PC-3 (cell line): ENCODE data around the gene KRTAP12-4. TPM values are rescaled to one million over a fixed set of nuclear protein-coding genes. Genes with fewer than 3 reads are reported as not detected.
"Not testable (repeated sequence)": the region's sequence is repeated elsewhere in the genome, so short reads cannot be mapped to it uniquely, and the experiment has no call there.

Source experiments
- ATAC-seq: fragments of 200-7000 bp; cut with Tn5 transposase; 2 replicates; pipeline ENCODE4 v1.9.1; 2020; ENCODE audit warnings: mild to moderate bottlenecking, moderate library complexity
- BruUV-seq: library from RNA; stranded (reverse); fragments of 400-500 nt; replicated peaks from 2 replicates; lab custom pipeline; 2021; lab: Mats Ljungman, UMichigan
- CTCF ChIA-PET: fragments of 300-600 bp; sonication (Branson Sonifier 250); formaldehyde crosslinking; loops from one replicate; lab custom pipeline; 2022; ENCODE audit warnings: antibody characterized with exemption; lab: Charles Lee
- POLR2A ChIA-PET: fragments of 300-600 bp; sonication (Branson Sonifier 250); formaldehyde crosslinking; loops from one replicate; lab custom pipeline; 2022; ENCODE audit warnings: antibody characterized with exemption; ENCODE audit not compliant: unreplicated experiment; lab: Charles Lee
- DNase-seq: peaks from one replicate; pipeline ENCODE4 v3.0.0-alpha.2; 2015
- H2AFZ ChIP-seq: fragments of 300-600 bp; sonication (generic); 2 replicates; pipeline ENCODE4 v1.6.0; 2016; ENCODE audit warnings: antibody characterized with exemption, low read length
- H3F3A ChIP-seq: fragments of 300-600 bp; sonication (generic); one replicate; pipeline ENCODE4 v1.6.0; 2017; ENCODE audit warnings: antibody characterized with exemption, low read length, control low read depth, mild to moderate bottlenecking; ENCODE audit not compliant: unreplicated experiment
- H3K27ac ChIP-seq: fragments of 300-600 bp; sonication (generic); 2 replicates; pipeline ENCODE4 v1.5.1; 2016; ENCODE audit warnings: mild to moderate bottlenecking, low read length
- H3K27me3 ChIP-seq: fragments of 300-600 bp; sonication (generic); 2 replicates; pipeline ENCODE4 v1.6.1; 2016; ENCODE audit warnings: low read length, mixed read lengths
- H3K36me3 ChIP-seq: fragments of 300-600 bp; sonication (generic); 2 replicates; pipeline ENCODE4 v1.6.1; 2016; ENCODE audit warnings: low read depth, mixed run types, low read length, mixed read lengths
- H3K4me1 ChIP-seq: fragments of 300-600 bp; sonication (generic); 2 replicates; pipeline ENCODE4 v1.5.1; 2016; ENCODE audit warnings: low read length; ENCODE audit not compliant: insufficient read depth
- H3K4me2 ChIP-seq: fragments of 300-600 bp; sonication (generic); 2 replicates; pipeline ENCODE4 v1.6.0; 2016; ENCODE audit warnings: low read length
- H3K4me3 ChIP-seq: fragments of 300-600 bp; sonication (generic); 2 replicates; pipeline ENCODE4 v1.5.1; 2016; ENCODE audit warnings: mild to moderate bottlenecking, low read length, mixed read lengths
- H3K79me2 ChIP-seq: fragments of 300-600 bp; sonication (generic); 2 replicates; pipeline ENCODE4 v1.6.1; 2017; ENCODE audit warnings: low read length, mixed read lengths
- H3K9ac ChIP-seq: fragments of 300-600 bp; sonication (generic); 2 replicates; pipeline ENCODE4 v1.6.0; 2016; ENCODE audit warnings: mild to moderate bottlenecking, low read length
- H3K9me2 ChIP-seq: fragments of 300-600 bp; sonication (generic); replicated peaks from 2 replicates; pipeline ENCODE4 v1.6.1; 2016; ENCODE audit warnings: mixed run types, low read length, mixed read lengths
- H3K9me3 ChIP-seq: fragments of 300-600 bp; sonication (generic); 2 replicates; pipeline ENCODE4 v1.6.1; 2016; ENCODE audit warnings: low read length, mixed read lengths
- H4K20me1 ChIP-seq: fragments of 300-600 bp; sonication (generic); 2 replicates; pipeline ENCODE4 v1.6.1; 2016; ENCODE audit warnings: low read length, mixed read lengths
- EZH2 ChIP-seq: fragments of 300-600 bp; sonication (generic); IDR thresholded peaks from one replicate; pipeline ENCODE4 v1.6.1; 2017; ENCODE audit warnings: antibody characterized with exemption, mild to moderate bottlenecking, low read length; ENCODE audit not compliant: unreplicated experiment
- EZH2phosphoT487 ChIP-seq: fragments of 300-600 bp; sonication (generic); IDR thresholded peaks from 2 replicates; pipeline ENCODE4 v1.6.1; 2018; ENCODE audit warnings: mild to moderate bottlenecking, antibody characterized with exemption, low read length, borderline replicate concordance
- intact Hi-C: fragments of 100-400 bp; cut with micrococcal nuclease; formaldehyde crosslinking; loops from 2 replicates; pipeline ENCODE4 v1.9.0; 2023
- total RNA-seq: library from RNA; depleted of rRNA; stranded (reverse); fragments of >200 nt; gene quantifications from 2 replicates; pipeline ENCODE4 v1.2.3, GENCODE V29; 2014
- TF ChIP-seq, protein P1 (sequence below): fragments of 300-600 bp; sonication (generic); conservative IDR thresholded peaks from 2 replicates; pipeline ENCODE4 v1.5.1; 2017; ENCODE audit warnings: antibody characterized with exemption, low read depth, mild to moderate bottlenecking, low read length

Gene KRTAP12-4
- total RNA-seq, 1 experiment from 2014 or later = not detected

GRCh38 chr21:44611551-44611950 lies 42.9 kb downstream of the KRTAP12-4 start:
- no peaks in the 10 kb centered on the region for H3K4me1 ChIP-seq
- DNase-seq (no peak), ATAC-seq (no peak)
- no peak overlapping the region for H3K9ac ChIP-seq
- ChIA-PET CTCF (no interaction called here), POLR2A (no interaction called here)
- no peak overlapping the region for H3K4me3 ChIP-seq
- no peaks in the 10 kb centered on the region for H3K36me3 ChIP-seq
- BruUV-seq = no TSS peak
- TF ChIP-seq, protein P1, sequence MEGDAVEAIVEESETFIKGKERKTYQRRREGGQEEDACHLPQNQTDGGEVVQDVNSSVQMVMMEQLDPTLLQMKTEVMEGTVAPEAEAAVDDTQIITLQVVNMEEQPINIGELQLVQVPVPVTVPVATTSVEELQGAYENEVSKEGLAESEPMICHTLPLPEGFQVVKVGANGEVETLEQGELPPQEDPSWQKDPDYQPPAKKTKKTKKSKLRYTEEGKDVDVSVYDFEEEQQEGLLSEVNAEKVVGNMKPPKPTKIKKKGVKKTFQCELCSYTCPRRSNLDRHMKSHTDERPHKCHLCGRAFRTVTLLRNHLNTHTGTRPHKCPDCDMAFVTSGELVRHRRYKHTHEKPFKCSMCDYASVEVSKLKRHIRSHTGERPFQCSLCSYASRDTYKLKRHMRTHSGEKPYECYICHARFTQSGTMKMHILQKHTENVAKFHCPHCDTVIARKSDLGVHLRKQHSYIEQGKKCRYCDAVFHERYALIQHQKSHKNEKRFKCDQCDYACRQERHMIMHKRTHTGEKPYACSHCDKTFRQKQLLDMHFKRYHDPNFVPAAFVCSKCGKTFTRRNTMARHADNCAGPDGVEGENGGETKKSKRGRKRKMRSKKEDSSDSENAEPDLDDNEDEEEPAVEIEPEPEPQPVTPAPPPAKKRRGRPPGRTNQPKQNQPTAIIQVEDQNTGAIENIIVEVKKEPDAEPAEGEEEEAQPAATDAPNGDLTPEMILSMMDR = no peak
- TF ChIP-seq EZH2phosphoT487 (no peak), EZH2 (no peak)
- H3F3A ChIP-seq = no peaks in the 10 kb centered on the region
- 0 out of 2 replicates have a peak, but pooled peaks cover 3% of the 10 kb centered on the region for H3K9me3 ChIP-seq
- H3K27ac ChIP-seq = no peak overlapping the region
- H3K4me2 ChIP-seq = no peak overlapping the region
- no peaks in the 10 kb centered on the region for H3K27me3 ChIP-seq
- no peaks in the 10 kb centered on the region for H4K20me1 ChIP-seq
- no peaks in the 10 kb centered on the region for H3K79me2 ChIP-seq
- intact Hi-C loops = no loop called here
- no peaks in the 10 kb centered on the region for H3K9me2 ChIP-seq
- no peak overlapping the region for H2AFZ ChIP-seq

DNA sequence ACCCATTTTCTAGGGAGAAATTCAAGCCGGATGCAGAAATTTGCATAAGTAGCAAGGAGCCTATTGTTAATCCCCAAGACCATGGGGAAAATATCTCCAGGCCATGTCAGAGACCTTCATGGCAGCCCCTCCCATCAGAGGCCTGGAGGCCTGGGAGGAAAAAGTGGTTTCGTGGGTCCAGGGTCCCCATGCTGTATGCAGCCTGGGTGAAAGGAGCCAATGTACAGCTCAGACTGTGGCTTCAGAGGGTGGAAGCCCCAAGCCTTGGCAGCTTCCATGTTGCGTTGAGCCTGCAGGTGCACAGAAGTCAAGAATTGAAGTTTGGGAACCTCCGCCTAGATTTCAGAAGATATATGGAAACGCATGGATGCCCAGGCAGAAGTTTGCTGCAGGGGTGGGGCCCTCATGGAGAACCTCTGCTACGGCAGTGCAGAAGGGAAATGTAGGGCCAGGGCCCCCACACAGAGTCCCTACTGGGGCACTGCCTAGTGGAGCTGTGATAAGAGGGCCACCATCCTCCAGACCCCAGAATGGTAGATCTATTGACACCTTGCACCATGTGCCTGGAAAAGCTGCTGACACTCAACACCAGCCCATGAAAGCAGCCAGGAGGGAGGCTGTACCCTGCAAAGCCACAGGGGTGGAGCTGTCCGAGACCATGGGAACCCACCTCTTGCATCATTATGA lies 44.2 kb downstream of the KRTAP12-4 start:
- H3K9me2 ChIP-seq, H2AFZ ChIP-seq, H3F3A ChIP-seq, H3K4me3 ChIP-seq, intact Hi-C loops, DNase-seq, CTCF ChIA-PET, POLR2A ChIA-PET, H4K20me1 ChIP-seq, BruUV-seq, H3K79me2 ChIP-seq, ATAC-seq, H3K4me2 ChIP-seq, H3K27ac ChIP-seq, H3K4me1 ChIP-seq, H3K27me3 ChIP-seq, H3K9ac ChIP-seq, H3K36me3 ChIP-seq, H3K9me3 ChIP-seq: not testable (repeated sequence)

DNA sequence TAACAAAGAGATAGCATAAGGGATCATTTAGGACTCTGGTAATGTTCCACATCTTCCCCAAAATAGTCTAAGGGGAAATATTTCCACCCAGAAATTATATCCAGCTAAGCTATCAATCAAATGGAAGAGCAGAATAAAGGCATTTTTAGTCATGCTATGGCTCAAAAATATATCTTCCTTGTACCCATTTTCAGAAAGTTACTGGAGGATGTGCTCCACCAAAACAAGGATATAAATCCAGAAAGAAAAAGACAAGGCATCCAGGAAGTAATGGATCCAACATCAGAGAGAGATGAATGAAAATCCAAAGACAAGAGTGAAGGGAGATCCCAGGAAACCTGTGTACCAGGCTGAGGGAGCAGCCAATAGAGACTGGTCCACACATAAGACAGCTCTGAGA lies 45.3 kb downstream of the KRTAP12-4 start:
- Histone ChIP-seq H3K4me1 (no peaks in the 10 kb centered on the region), H3K79me2 (no peaks in the 10 kb centered on the region), H3K27me3 (no peaks in the 10 kb centered on the region), H3K9me3 (0 out of 2 replicates have a peak, but pooled peaks cover 3% of the 10 kb centered on the region), H4K20me1 (no peaks in the 10 kb centered on the region), H3K4me2 (no peak overlapping the region), H3F3A (no peaks in the 10 kb centered on the region), H3K27ac (no peak overlapping the region), H3K4me3 (no peak overlapping the region), H2AFZ (no peak overlapping the region), H3K9me2 (no peaks in the 10 kb centered on the region), H3K9ac (no peak overlapping the region), H3K36me3 (no peaks in the 10 kb centered on the region)
- CTCF ChIA-PET = no interaction called here
- intact Hi-C loops = no loop called here
- DNase-seq = no peak
- ATAC-seq = no peak
- POLR2A ChIA-PET = no interaction called here
- TF ChIP-seq EZH2 (no peak), EZH2phosphoT487 (no peak)
- TF ChIP-seq, protein P1 = no peak
- no TSS peak for BruUV-seq
